Prostate gland (tissue), 2 donors: ENCODE measurements around the gene CAMK2N2.

ENCODE experiments used
- CTCF ChIP-seq, 4 experiments: fragments of 200-600 bp in 2 of 4; fragments of 450-650 bp in 2 of 4; sonication (generic) in 2 of 4; IDR thresholded peaks; 1 replicate in 3 of 4; 2 replicates in 1 of 4; pipeline ENCODE4 v1.5.1; 2016 to 2019; ENCODE audit warnings: antibody characterized with exemption in 4 of 4, mild to moderate bottlenecking in 2 of 4, moderate library complexity in 2 of 4
- POLR2A ChIP-seq: fragments of 450-650 bp; IDR thresholded peaks from one replicate; pipeline ENCODE4 v1.6.1; 2016; ENCODE audit warnings: antibody characterized with exemption, mild to moderate bottlenecking
- POLR2AphosphoS5 ChIP-seq: sonication (generic); formaldehyde crosslinking; IDR thresholded peaks from one replicate; pipeline ENCODE4 v1.6.1; 2017; ENCODE audit warnings: antibody characterized with exemption

- TF ChIP-seq CTCF (IDR thresholded peaks at IDR 0.05) (no peak), POLR2AphosphoS5 (no peak), POLR2A (no peak)
These were observed 22.3 kb upstream of the CAMK2N2 start for GRCh38 chr3:184283681-184284080.
